OCI-LY7 (cell line): ENCODE measurements around the gene CNTN4. TPM values are rescaled to one million over a fixed set of nuclear protein-coding genes. Genes with fewer than 3 reads are reported as not detected.

Source experiments
- BruUV-seq: library from RNA; stranded (reverse); fragments of 400-500 nt; replicated peaks from 2 replicates; lab custom pipeline; 2021; lab: Mats Ljungman, UMichigan
- CTCF ChIA-PET: fragments of 300-600 bp; sonication (Branson Sonifier 250); formaldehyde crosslinking; loops from one replicate; lab custom pipeline; 2022; ENCODE audit warnings: antibody characterized with exemption; ENCODE audit not compliant: unreplicated experiment; lab: Charles Lee
- POLR2A ChIA-PET: fragments of 300-600 bp; sonication (Branson Sonifier 250); formaldehyde crosslinking; loops from one replicate; lab custom pipeline; 2022; ENCODE audit warnings: antibody characterized with exemption; lab: Charles Lee
- DNase-seq: peaks from one replicate; pipeline ENCODE4 v3.0.0-alpha.2; 2015; ENCODE audit warnings: low spot score
- H2AFZ ChIP-seq: fragments of 200-600 bp; sonication (generic), shearing (Covaris generic); 2 replicates; pipeline ENCODE4 v1.6.1; 2014; ENCODE audit warnings: mild to moderate bottlenecking, antibody characterized with exemption, low read length, moderate library complexity
- H3K27ac ChIP-seq: fragments of 200-600 bp; sonication (generic); 2 replicates; pipeline ENCODE4 v1.5.1; 2014; ENCODE audit warnings: mixed run types, low read depth, mild to moderate bottlenecking, moderate library complexity, low read length, inconsistent platforms; ENCODE audit not compliant: poor library complexity, severe bottlenecking
- H3K36me3 ChIP-seq: fragments of 200-600 bp; sonication (generic); 2 replicates; pipeline ENCODE4 v1.6.1; 2014; ENCODE audit warnings: mild to moderate bottlenecking, antibody characterized with exemption, low read length, moderate library complexity, mixed read lengths; ENCODE audit not compliant: insufficient read depth
- H3K4me1 ChIP-seq: fragments of 200-600 bp; sonication (generic); 2 replicates; pipeline ENCODE4 v1.5.1; 2014; ENCODE audit warnings: mild to moderate bottlenecking, low read length; ENCODE audit not compliant: insufficient read depth, poor library complexity, severe bottlenecking
- H3K4me2 ChIP-seq: fragments of 200-600 bp; sonication (generic); 2 replicates; pipeline ENCODE4 v1.6.1; 2014; ENCODE audit warnings: mild to moderate bottlenecking, low read length
- H3K4me3 ChIP-seq: fragments of 200-600 bp; sonication (generic); 2 replicates; pipeline ENCODE4 v1.5.1; 2014; ENCODE audit warnings: mild to moderate bottlenecking, low read depth, low read length; ENCODE audit not compliant: poor library complexity, severe bottlenecking
- H3K79me2 ChIP-seq: fragments of 200-600 bp; sonication (generic); 2 replicates; pipeline ENCODE4 v1.6.1; 2016; ENCODE audit warnings: low read depth, mild to moderate bottlenecking, low read length, moderate library complexity, mixed read lengths; ENCODE audit not compliant: insufficient read depth
- H3K9me2 ChIP-seq: fragments of 200-600 bp; sonication (generic); 2 replicates; pipeline ENCODE4 v1.6.1; 2016; ENCODE audit warnings: mild to moderate bottlenecking, low read length, mixed read lengths; ENCODE audit not compliant: insufficient read depth
- H3K9me3 ChIP-seq: fragments of 200-600 bp; sonication (generic); 2 replicates; pipeline ENCODE4 v1.6.1; 2014; ENCODE audit warnings: mild to moderate bottlenecking, mixed run types, low read length, mixed read lengths
- H4K20me1 ChIP-seq: fragments of 200-600 bp; sonication (generic); 2 replicates; pipeline ENCODE4 v1.6.1; 2014; ENCODE audit warnings: mild to moderate bottlenecking, antibody characterized with exemption, low read length, moderate library complexity, mixed read lengths; ENCODE audit not compliant: insufficient read depth
- CTCF ChIP-seq: fragments of 200-600 bp; sonication (generic); conservative IDR thresholded peaks from 2 replicates; pipeline ENCODE4 v1.5.1; 2014; ENCODE audit warnings: mild to moderate bottlenecking, antibody characterized with exemption, low read length, moderate library complexity, mixed read lengths
- EZH2phosphoT487 ChIP-seq: fragments of 200-600 bp; sonication (generic); IDR thresholded peaks from 2 replicates; pipeline ENCODE4 v1.6.1; 2018; ENCODE audit warnings: low read depth, borderline replicate concordance, mild to moderate bottlenecking, mixed run types, antibody characterized with exemption, low read length, moderate library complexity, mixed read lengths
- intact Hi-C: fragments of 100-400 bp; cut with micrococcal nuclease; formaldehyde crosslinking; loops from one replicate; pipeline ENCODE4 v1.10.0; 2022; ENCODE audit not compliant: unreplicated experiment
- total RNA-seq, 2 experiments: library from RNA; depleted of rRNA in 1 of 2; stranded (reverse); fragments of >200 nt in 1 of 2; shearing (Covaris generic) in 1 of 2; gene quantifications; 2 replicates each; pipeline ENCODE4 v1.2.3, GENCODE V29; 2014 to 2022

The CNTN4 gene
- total RNA-seq, 2 experiments from 2014 or later, result not detected

GRCh38 chr3:2615080-2615479, 516.4 kb downstream of the CNTN4 start:
- Histone ChIP-seq H3K9me2 (no peaks in the 10 kb centered on the region), H3K36me3 (no peaks in the 10 kb centered on the region), H3K4me2 (no peak overlapping the region), H3K4me3 (no peak overlapping the region), H3K4me1 (no peaks in the 10 kb centered on the region), H3K9me3 (no peaks in the 10 kb centered on the region), H3K27ac (no peak overlapping the region), H4K20me1 (no peaks in the 10 kb centered on the region), H3K79me2 (no peaks in the 10 kb centered on the region), H2AFZ (no peak overlapping the region)
- ChIA-PET CTCF (no interaction called here), POLR2A (interaction anchor here (0.7 kb wide), 1 partner anchor 133 kb away, joined by 4 read pairs; no protein-coding TSS in a partner anchor)
- DNase-seq, result no peak
- intact Hi-C loops, result no loop called here
- TF ChIP-seq EZH2phosphoT487 (no peak), CTCF (no peak)
- BruUV-seq, result no TSS peak

GRCh38 chr3:2623436-2623835, 524.8 kb downstream of the CNTN4 start:
- POLR2A ChIA-PET, result interaction anchor here (0.7 to 1.1 kb wide), 2 partner anchors 14 to 914 kb away, joined by 3 to 6 read pairs; no protein-coding TSS in a partner anchor
- no peaks in the 10 kb centered on the region for H4K20me1 ChIP-seq
- CTCF ChIA-PET, result no interaction called here
- no peak overlapping the region for H2AFZ ChIP-seq
- no peak overlapping the region for H3K4me2 ChIP-seq
- H3K27ac ChIP-seq, result no peak overlapping the region
- H3K9me3 ChIP-seq, result no peaks in the 10 kb centered on the region
- H3K9me2 ChIP-seq, result no peaks in the 10 kb centered on the region
- H3K4me3 ChIP-seq, result no peak overlapping the region
- H3K79me2 ChIP-seq, result no peaks in the 10 kb centered on the region
- no peak for TF ChIP-seq EZH2phosphoT487
- TF ChIP-seq CTCF, result no peak
- DNase-seq, result no peak
- BruUV-seq, result no TSS peak
- intact Hi-C loops, result no loop called here
- H3K36me3 ChIP-seq, result no peaks in the 10 kb centered on the region
- no peaks in the 10 kb centered on the region for H3K4me1 ChIP-seq

DNA sequence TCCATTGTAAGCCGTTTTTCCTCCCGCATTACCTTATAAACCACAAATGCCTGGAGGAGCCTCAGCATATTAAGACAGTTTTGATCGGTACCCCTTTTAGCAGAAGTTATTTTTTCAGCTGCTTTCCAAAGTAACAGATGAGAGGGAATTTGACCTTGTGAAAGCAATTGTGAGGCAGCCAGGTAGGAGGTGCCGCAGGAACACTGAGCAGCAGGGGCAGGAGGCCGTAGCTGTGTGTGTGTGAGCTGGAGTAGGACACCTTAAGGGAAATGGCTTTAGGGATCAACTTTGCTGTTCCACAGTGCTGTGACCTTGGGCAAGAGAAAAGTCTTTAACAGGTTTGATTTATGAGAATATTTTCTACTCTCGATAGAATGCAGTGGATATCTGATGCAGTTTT, 529.5 kb downstream of the CNTN4 start:
- Histone ChIP-seq H3K4me3 (no peak overlapping the region), H4K20me1 (no peaks in the 10 kb centered on the region), H3K79me2 (no peaks in the 10 kb centered on the region), H3K4me2 (no peak overlapping the region), H3K9me3 (no peaks in the 10 kb centered on the region), H3K4me1 (no peaks in the 10 kb centered on the region), H3K27ac (no peak overlapping the region), H2AFZ (no peak overlapping the region), H3K36me3 (no peaks in the 10 kb centered on the region), H3K9me2 (no peaks in the 10 kb centered on the region)
- DNase-seq, result no peak
- ChIA-PET CTCF (interaction anchor here (0.5 kb wide), 1 partner anchor 244 kb away, joined by 3 read pairs; no protein-coding TSS in a partner anchor), POLR2A (no interaction called here)
- intact Hi-C loops, result no loop called here
- no peak for TF ChIP-seq EZH2phosphoT487
- TF ChIP-seq CTCF, result no peak
- BruUV-seq, result no TSS peak
